Mesothelial cell of epicardium (in vitro differentiated cells): ENCODE data around the gene CSRNP2. TPM values are rescaled to one million over a fixed set of nuclear protein-coding genes. Genes with fewer than 3 reads are reported as not detected.

Source experiments
- DNase-seq, 2 experiments: peaks; one replicate each; pipeline ENCODE4 v3.0.0; 2021; ENCODE audit warnings: low spot score in 2 of 2; ENCODE audit not compliant: unreplicated experiment in 2 of 2
- H3K27ac Mint-ChIP-seq: 2 replicates; pipeline ENCODE4 v1.8.0; 2021; ENCODE audit warnings: mixed read lengths
- H3K27me3 Mint-ChIP-seq: 2 replicates; pipeline ENCODE4 v1.8.0; 2021; ENCODE audit warnings: low read depth, mixed read lengths
- H3K36me3 Mint-ChIP-seq: 2 replicates; pipeline ENCODE4 v1.8.0; 2021; ENCODE audit warnings: mixed read lengths
- H3K4me1 Mint-ChIP-seq: 2 replicates; pipeline ENCODE4 v1.8.0; 2021; ENCODE audit warnings: mixed read lengths
- H3K4me3 Mint-ChIP-seq: 2 replicates; pipeline ENCODE4 v1.8.0; 2021; ENCODE audit warnings: mild to moderate bottlenecking, moderate library complexity, mixed read lengths
- H3K9me3 Mint-ChIP-seq: 2 replicates; pipeline ENCODE4 v1.8.0; 2021; ENCODE audit warnings: mixed read lengths
- total RNA-seq: library from RNA; stranded (reverse); gene quantifications from 3 replicates; pipeline ENCODE4 v1.2.1, GENCODE V29; 2021
- TF ChIP-seq, protein P1 (sequence below): fragments of 200-600 bp; sonication (generic); IDR thresholded peaks from one replicate; pipeline ENCODE4 v1.5.0; 2021; ENCODE audit warnings: antibody characterized with exemption; ENCODE audit not compliant: unreplicated experiment

Gene CSRNP2
- total RNA-seq, 1 donor from 2014 or later: 50.5 TPM

DNA sequence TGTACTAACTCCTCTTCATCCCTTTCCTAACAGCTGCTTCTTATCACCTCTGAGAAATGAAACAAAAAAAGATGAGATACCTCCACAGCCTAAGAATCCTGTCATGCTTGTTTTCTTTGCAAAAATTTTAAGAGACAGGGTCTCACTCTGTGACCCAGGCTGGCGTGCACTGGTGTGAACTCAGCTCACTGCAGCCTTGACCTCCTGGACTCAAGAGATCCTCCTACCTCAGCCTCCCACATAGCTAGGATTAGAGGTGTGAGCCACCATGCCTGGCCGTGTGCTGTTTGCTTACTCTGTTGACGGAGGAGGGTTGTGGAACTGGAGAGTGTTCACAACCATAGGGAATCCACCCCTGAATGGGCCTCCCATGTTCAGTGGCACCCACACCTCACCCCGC, 16.2 kb downstream of the CSRNP2 start:
- TF ChIP-seq, protein P1, sequence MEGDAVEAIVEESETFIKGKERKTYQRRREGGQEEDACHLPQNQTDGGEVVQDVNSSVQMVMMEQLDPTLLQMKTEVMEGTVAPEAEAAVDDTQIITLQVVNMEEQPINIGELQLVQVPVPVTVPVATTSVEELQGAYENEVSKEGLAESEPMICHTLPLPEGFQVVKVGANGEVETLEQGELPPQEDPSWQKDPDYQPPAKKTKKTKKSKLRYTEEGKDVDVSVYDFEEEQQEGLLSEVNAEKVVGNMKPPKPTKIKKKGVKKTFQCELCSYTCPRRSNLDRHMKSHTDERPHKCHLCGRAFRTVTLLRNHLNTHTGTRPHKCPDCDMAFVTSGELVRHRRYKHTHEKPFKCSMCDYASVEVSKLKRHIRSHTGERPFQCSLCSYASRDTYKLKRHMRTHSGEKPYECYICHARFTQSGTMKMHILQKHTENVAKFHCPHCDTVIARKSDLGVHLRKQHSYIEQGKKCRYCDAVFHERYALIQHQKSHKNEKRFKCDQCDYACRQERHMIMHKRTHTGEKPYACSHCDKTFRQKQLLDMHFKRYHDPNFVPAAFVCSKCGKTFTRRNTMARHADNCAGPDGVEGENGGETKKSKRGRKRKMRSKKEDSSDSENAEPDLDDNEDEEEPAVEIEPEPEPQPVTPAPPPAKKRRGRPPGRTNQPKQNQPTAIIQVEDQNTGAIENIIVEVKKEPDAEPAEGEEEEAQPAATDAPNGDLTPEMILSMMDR: no peak
- H3K4me1 Mint-ChIP-seq: peaks cover 6% of the 10 kb centered on the region
- H3K27ac Mint-ChIP-seq: no peak overlapping the region
- DNase-seq: no peak
- H3K4me3 Mint-ChIP-seq: no peak overlapping the region
- peaks cover 28% of the 10 kb centered on the region for H3K36me3 Mint-ChIP-seq
- H3K27me3 Mint-ChIP-seq: no peaks in the 10 kb centered on the region
- H3K9me3 Mint-ChIP-seq: no peaks in the 10 kb centered on the region

DNA sequence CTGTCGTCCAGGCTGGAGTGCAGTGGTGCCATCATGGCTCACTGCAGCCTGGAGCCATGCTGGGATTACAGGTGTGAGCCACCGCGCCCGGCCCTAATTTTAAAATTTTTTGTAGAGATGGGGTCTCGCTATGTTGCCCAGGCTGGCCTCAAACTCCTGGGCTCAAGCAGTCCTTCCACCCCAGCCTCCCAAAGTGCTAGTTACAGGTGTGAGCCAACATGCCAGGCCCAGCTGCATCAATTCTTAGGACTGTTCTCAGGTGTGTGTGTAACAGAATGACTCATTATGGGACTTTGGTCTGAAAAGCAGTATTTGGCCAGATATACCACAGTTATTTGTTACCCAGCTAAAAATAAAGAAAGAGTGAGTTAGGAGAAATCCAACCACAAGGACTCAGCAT, 17.9 kb downstream of the CSRNP2 start:
- H3K27ac Mint-ChIP-seq: no peak overlapping the region
- no peaks in the 10 kb centered on the region for H3K27me3 Mint-ChIP-seq
- TF ChIP-seq, protein P1: no peak
- DNase-seq: no peak
- H3K36me3 Mint-ChIP-seq: peaks cover 22% of the 10 kb centered on the region
- peaks cover 6% of the 10 kb centered on the region for H3K4me1 Mint-ChIP-seq
- H3K4me3 Mint-ChIP-seq: no peak overlapping the region
- H3K9me3 Mint-ChIP-seq: no peaks in the 10 kb centered on the region

DNA sequence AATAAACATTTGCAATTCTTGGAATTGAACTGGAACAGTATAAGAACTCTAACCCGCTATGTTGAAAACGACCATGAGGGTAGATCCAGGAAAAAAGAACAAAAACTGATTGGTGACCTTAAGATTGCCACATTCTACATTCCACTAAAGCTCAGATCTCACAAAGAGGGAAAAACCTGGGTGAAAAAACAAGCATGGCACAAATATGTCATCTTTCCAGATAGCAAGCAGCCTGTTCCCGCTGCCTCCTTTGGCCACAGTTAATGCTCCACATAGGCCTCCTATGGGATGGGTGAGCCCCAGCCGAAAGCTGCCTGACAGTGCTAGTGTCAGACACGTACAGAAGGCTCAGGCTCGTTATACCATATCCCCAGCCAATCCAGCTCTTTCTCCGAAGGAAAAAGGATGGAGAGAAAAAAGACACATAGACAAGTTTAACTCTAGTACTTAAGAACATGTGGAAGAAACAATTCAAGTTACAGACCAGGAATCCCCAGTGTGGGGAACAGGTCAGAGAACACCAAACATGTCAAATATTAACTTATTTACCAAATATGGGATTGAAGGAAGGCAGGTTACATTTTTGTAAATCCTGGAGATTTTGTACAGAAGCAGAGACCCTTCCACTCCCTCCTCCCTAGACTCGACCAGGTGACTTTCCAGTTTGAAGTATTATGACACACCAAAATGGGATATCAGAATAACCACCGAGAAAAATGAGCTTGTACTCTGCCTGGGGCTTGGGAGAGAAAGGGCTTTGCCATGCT, 20.6 kb downstream of the CSRNP2 start:
- Mint-ChIP-seq H3K9me3 (no peaks in the 10 kb centered on the region), H3K36me3 (peaks cover 24% of the 10 kb centered on the region), H3K4me3 (no peak overlapping the region), H3K4me1 (no peaks in the 10 kb centered on the region), H3K27me3 (no peaks in the 10 kb centered on the region), H3K27ac (peak overlapping the region; percentile 35)
- DNase-seq: no peak
- TF ChIP-seq, protein P1: no peak

DNA sequence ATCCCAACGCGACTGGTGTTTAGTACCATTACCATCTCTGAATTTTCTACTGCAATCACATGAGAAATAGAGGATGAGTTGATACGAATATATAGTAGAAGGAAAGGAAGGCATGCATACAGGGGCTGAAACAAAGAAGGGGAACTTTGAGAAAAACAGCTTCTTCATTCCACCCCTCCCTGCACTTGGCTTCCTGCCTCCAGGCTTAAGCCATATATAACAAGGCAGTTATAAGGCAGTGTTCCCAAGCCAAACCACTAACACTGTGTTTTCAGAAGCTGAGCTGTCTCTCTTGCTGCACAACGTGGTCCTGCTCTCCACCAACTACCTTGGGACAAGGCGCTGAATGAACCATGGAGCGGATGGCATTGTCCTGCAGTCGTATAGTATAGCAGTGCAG, 24.3 kb downstream of the CSRNP2 start:
- H3K9me3 Mint-ChIP-seq: no peaks in the 10 kb centered on the region
- no peak for DNase-seq
- H3K4me3 Mint-ChIP-seq: no peak overlapping the region
- H3K27ac Mint-ChIP-seq: no peak overlapping the region
- peaks cover 28% of the 10 kb centered on the region for H3K36me3 Mint-ChIP-seq
- H3K27me3 Mint-ChIP-seq: no peaks in the 10 kb centered on the region
- no peaks in the 10 kb centered on the region for H3K4me1 Mint-ChIP-seq
- TF ChIP-seq, protein P1: no peak

DNA sequence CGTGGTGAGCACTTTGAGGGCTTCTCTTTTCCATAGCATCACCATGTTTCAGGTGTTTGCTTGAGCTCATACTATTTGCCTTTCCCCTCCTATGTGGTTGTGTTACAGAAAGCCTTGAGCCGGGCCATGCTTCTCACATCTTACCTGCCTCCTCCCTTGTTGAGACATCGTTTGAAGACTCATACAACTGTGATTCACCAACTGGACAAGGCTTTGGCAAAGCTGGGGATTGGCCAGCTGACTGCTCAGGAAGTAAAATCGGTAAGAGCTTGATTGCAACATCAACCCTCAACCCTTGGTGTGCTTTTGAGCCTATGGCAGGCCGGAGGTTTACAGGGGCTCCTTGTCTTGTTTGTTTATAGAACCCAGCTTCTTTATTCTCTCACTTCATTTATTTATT, 27.2 kb downstream of the CSRNP2 start:
- Mint-ChIP-seq H3K27ac (no peak overlapping the region), H3K36me3 (peaks cover 38% of the 10 kb centered on the region), H3K4me3 (no peak overlapping the region), H3K27me3 (no peaks in the 10 kb centered on the region), H3K9me3 (no peaks in the 10 kb centered on the region), H3K4me1 (no peaks in the 10 kb centered on the region)
- TF ChIP-seq, protein P1: no peak
- DNase-seq: no peak
